ENCODE data around the gene EDDM13.
"Not testable (repeated sequence)": the region's sequence is repeated elsewhere in the genome, so short reads cannot be mapped to it uniquely, and the experiment has no call there.

Gene EDDM13

DNA sequence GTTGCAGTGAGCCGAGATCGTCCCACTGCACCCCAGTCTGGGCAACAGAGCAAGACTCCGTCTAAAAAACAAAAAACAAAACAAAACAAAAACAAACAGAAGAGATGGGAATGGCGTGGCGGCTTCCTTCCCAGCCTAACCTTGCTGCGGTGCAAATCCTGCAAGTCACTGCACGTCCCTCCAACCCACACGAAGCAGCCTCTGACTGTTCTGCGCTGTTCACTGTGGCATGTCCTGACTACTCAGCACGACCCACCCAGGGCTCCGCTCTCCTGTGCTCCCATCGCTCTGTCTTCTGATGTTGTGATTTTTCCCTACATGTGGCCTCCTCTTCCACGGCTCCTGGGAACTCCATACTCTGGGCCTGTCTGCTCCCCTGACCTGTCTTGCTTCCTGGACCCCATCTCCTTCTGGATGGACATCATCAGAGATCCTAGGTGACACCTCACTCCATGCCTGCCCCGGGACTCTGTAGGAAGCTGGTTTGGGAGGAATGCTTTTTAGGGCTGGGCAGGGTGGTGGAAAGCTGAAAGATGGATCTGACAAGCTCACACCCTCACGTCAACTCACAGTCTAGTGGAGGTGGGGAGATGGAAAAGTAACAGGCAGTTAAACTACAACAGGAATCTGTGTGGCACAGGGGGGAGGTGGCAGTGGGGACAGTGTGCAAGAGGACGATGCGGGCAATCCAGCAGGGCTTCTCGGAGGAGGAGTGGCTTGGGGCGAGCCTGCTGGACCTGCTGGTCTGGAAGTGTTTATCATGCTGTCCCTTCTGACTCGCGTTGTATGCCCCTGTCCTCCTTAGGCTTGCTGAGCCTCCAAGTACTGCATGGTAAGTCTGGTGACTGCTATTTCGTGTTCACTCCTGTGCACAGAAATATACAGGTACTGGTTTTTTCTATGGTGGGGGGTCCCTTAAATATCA lies 23.2 kb downstream of the EDDM13 start:
- DNase-seq (ENCODE audit: low read depth), result no peak

GRCh38 chr19:56297010-56297409 lies 24.5 kb downstream of the EDDM13 start:
- DNase-seq (ENCODE audit: low read depth), result no peak

DNA sequence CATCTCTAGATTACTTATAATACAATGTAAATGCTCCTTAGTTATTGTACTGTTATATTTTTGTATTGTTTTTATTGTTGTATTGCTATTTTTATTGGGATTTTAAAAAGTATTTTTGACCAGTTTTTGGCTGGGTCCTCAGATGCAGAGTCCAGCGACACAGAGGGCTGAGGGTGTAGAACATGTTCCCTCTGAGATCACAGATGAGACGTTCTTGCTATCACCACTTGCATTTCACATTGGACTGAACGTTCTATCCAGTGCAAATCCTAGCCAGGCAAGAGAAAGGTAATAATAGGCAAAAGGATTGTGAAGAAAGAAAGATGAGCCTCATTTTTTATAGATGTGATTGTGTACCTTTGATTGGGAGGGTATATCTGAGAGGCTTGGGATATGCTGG lies 27.1 kb downstream of the EDDM13 start:
- DNase-seq (ENCODE audit: low read depth), result no peak

- no peak for DNase-seq (ENCODE audit: low read depth)
These were observed 28.6 kb downstream of the EDDM13 start for GRCh38 chr19:56301155-56301554.

- no peak for DNase-seq (ENCODE audit: low read depth)
These were observed 29.5 kb downstream of the EDDM13 start for GRCh38 chr19:56301886-56302620.

- DNase-seq (ENCODE audit: low read depth), result no peak
These were observed 31.7 kb downstream of the EDDM13 start for GRCh38 chr19:56304243-56304642.

GRCh38 chr19:56306016-56306415 lies 33.5 kb downstream of the EDDM13 start:
- DNase-seq (ENCODE audit: low read depth), result no peak

GRCh38 chr19:56307062-56307461 lies 34.5 kb downstream of the EDDM13 start:
- not testable (repeated sequence) for DNase-seq (ENCODE audit: low read depth)

DNA sequence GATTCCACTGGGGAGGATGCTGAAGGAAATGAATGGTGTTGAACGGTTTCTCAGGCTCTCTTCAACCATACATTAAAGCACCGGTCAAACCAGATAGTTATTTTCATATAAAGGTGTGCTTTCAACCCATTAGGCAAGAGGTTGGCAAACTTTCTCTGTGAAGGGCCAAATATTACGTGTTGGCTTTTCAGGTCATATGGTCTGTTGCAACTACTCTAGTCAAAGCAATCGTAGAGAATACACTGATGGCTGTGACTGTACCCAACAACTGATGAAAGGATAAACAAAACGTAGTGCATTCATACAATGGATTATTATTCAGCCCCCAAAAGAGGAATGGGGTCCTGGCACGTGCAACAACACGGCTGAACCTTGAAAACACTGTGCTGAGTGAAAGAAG lies 36.2 kb downstream of the EDDM13 start:
- DNase-seq (ENCODE audit: low read depth), result no peak

DNA sequence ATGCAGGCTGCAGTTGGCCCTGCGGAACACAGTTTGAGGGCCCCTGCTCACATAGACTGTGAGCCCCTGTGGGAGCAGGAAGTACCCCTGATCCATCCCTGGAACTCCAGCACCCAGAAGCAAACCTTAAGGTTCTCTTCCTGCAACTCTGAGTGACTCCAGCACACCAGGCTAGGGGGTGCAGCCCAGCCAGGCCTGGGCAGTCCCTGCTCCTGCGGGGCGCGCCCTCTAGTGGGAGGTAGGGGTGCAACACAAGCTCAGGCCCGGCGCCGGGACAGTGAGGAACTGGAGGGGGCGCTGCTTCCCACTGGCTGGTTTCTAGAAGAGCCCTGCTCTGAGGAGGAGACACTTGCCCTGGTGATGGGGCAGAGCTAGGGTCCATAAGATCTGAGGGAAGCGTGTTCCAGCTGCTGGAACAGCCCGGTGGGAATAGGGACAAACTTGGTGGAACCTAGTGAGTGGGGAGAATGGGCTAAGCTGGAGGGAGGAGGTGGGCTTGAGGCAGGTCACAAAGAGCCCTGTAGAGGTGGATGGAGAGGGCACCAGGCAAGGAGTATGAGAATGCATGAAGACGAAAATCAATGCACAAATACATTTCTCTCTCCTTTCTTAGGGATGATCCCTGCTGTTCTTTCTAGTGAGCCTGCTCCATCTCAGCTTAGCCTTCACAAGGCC lies 37.1 kb downstream of the EDDM13 start:
- peak; percentile 52 for DNase-seq (ENCODE audit: low read depth)

GRCh38 chr19:56310462-56310861 lies 37.9 kb downstream of the EDDM13 start:
- no peak for DNase-seq (ENCODE audit: low read depth)

- DNase-seq (ENCODE audit: low read depth), result no peak
These were observed 39.8 kb downstream of the EDDM13 start for GRCh38 chr19:56312342-56312741.

DNA sequence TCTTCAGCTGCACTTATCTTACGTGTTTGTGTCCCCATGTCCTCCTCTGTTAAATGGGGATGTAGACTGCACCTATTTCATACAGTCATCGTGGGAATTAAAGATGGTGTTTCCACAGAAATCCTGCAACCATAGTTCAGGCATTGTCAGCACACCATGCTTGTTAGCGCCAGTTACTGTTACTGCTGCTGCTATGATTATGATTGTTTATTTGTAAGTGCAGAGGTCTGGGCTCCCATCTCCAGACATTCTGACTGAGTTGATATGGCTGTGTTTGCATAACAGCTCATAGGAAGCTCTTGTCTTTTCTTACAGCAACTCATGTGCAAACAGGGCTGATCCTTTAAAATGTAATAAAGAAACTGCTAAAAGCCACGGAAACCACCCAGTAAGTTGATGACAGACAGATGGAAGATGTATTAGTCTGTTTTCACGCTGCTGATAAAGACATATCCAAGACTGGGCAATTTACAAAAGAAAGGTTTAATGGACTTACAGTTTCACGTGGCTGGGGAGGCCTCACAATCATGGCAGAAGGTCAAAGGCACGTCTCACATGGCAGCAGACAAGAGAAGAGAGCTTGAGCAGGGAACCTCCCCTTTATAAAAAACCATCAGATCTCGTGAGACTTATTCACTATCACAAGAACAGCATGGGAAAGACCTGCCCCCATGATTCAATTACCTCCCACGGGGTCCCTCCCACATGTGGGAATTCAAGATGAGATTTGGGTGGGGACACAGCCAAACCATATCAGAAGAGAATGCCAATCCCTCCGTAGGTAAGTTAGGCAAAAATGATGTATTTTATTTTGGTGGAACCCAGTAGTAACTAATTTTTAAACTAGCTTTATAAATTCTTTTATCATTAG lies 40.5 kb downstream of the EDDM13 start:
- DNase-seq (ENCODE audit: low read depth), result no peak

- peak; percentile 31 for DNase-seq (ENCODE audit: low read depth)
These were observed 41.5 kb downstream of the EDDM13 start for GRCh38 chr19:56314018-56314380.

GRCh38 chr19:56314381-56315076 lies 42.0 kb downstream of the EDDM13 start, which contains the start of gene ZSCAN5A:
Gene ZSCAN5A, minus strand, starts transcription at chr19:56314839. Its CDS starts 89,793 bp downstream, at chr19:56225046.
- peak; percentile 94 for DNase-seq (ENCODE audit: low read depth)

DNA sequence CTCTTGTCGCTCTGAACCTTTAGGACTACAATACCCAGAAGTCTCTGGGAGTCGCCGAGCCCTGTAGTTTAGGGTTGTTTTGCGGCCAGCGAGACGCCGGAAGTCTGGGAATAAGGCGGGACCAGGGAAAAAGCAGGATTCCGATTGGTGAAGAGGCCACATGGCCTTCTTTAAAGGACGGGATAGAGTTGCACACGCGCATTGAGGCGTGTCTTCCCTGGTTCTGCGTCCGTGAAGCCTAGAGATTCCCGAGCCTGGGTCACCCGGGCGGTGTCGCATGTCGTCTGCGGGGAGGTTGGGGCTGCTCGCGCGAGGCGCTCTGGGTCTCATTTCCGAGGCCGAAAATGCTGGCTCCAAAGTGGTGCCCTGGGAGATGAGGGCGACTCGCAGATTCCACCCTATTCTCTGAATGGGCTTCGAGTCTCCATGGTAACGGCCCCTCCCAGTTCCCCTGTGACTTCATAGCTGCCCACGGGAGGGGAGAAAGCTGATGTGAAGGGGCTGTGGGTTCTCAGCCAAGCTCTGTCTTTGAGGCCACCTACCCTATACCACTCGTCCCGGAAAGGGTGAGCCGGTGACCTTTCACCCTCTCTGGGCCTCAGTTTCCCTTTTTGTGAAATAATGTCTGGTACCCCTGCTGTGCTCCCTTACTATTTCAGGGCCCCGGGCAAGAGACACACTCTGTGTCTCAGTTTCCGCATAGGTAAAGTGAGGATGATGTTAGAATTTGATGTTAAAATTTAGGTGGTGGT lies 42.7 kb downstream of the EDDM13 start:
- peak; percentile 98 for DNase-seq (ENCODE audit: low read depth)

GRCh38 chr19:56316728-56317127 lies 44.2 kb downstream of the EDDM13 start:
- no peak for DNase-seq (ENCODE audit: low read depth)

- DNase-seq (ENCODE audit: low read depth), result no peak
These were observed 45.2 kb downstream of the EDDM13 start for GRCh38 chr19:56317749-56318148.

GRCh38 chr19:56319991-56320390 lies 47.4 kb downstream of the EDDM13 start:
- no peak for DNase-seq (ENCODE audit: low read depth)
